HepG2 (cell line): ENCODE results near the gene SDK1. TPM values are rescaled to one million over a fixed set of nuclear protein-coding genes. Genes with fewer than 3 reads are reported as not detected.

ENCODE experiments used
- ATAC-seq: fragments of 200-7000 bp; cut with Tn5 transposase; 3 replicates; pipeline ENCODE4 v1.9.1; 2020; ENCODE audit warnings: mild to moderate bottlenecking, moderate library complexity
- BruUV-seq: library from RNA; stranded (reverse); fragments of 400-500 nt; replicated peaks from 2 replicates; lab custom pipeline; 2021; lab: Mats Ljungman, UMichigan
- CTCF ChIA-PET: fragments of 300-600 bp; formaldehyde crosslinking; extraction: SDS; loops from one replicate; lab custom pipeline; 2021; ENCODE audit warnings: low total read pairs, inconsistent platforms, low intra/inter-chr PET ratio; lab: Yijun Ruan, JAX
- POLR2A ChIA-PET: fragments of 350-600 bp; sonication (Branson Sonifier 250); formaldehyde crosslinking; loops from one replicate; lab custom pipeline; 2020; ENCODE audit warnings: antibody characterized with exemption, inconsistent platforms; lab: Yijun Ruan, JAX
- DNase-seq: peaks from one replicate; pipeline ENCODE4 v3.0.0-alpha.2; 2015; ENCODE audit warnings: low spot score
- FAIRE-seq: peaks from 3 replicates; lab custom pipeline; 2011; peaks lifted over from hg19 to GRCh38; lab: Jason Lieb, UNC
- H2AFZ ChIP-seq: one replicate; pipeline ENCODE4 v1.6.1; 2011; ENCODE audit warnings: low read length, inconsistent platforms
- H3K27ac ChIP-seq: fragments of 300-600 bp; 3 replicates; pipeline ENCODE4 v1.8.0; 2011; ENCODE audit warnings: mixed run types, mild to moderate bottlenecking, mixed read lengths, low read length, inconsistent platforms; ENCODE audit not compliant: insufficient read depth; ENCODE audit errors: extremely low read length
- H3K27me3 ChIP-seq, 2 experiments: fragments of 200-600 bp in 1 of 2; 2 replicates in 1 of 2; 3 replicates in 1 of 2; pipeline versions ENCODE4 v1.6.0 to v1.8.0; 2011; ENCODE audit warnings: low read length in 2 of 2, mild to moderate bottlenecking in 2 of 2, moderate library complexity in 2 of 2, inconsistent platforms in 1 of 2; ENCODE audit not compliant: insufficient read depth in 2 of 2, control insufficient read depth in 1 of 2
- H3K36me3 ChIP-seq, 2 experiments: fragments of 200-600 bp in 1 of 2; replicated peaks in 1 of 2; 2 replicates in 1 of 2; 3 replicates in 1 of 2; pipeline versions ENCODE4 v1.5.1 to v1.8.0; 2011; ENCODE audit warnings: low read length in 2 of 2, inconsistent platforms in 1 of 2; ENCODE audit not compliant: insufficient read depth in 2 of 2, control insufficient read depth in 1 of 2
- H3K4me1 ChIP-seq: 2 replicates; pipeline ENCODE4 v1.5.1; 2012; ENCODE audit warnings: low read length, inconsistent platforms; ENCODE audit not compliant: insufficient read depth
- H3K4me2 ChIP-seq: 2 replicates; pipeline ENCODE4 v1.6.0; 2011; ENCODE audit warnings: low read depth, low read length, inconsistent platforms
- H3K4me3 ChIP-seq, 3 experiments: fragments of 200-600 bp in 1 of 3; sonication (generic), shearing (Covaris generic) in 1 of 3; replicated peaks in 1 of 3; 2 replicates each; pipeline ENCODE4 v1.5.1; 2011 to 2016; ENCODE audit warnings: low read length in 3 of 3, inconsistent platforms in 2 of 3, low read depth in 2 of 3, mild to moderate bottlenecking in 2 of 3, control low read depth in 1 of 3, mixed read lengths in 1 of 3; ENCODE audit not compliant: insufficient read depth in 1 of 3
- H3K79me2 ChIP-seq: one replicate; pipeline ENCODE4 v1.6.1; 2011; ENCODE audit warnings: low read length, inconsistent platforms; ENCODE audit not compliant: insufficient read depth
- H3K9ac ChIP-seq: 2 replicates; pipeline ENCODE4 v1.6.0; 2011; ENCODE audit warnings: mild to moderate bottlenecking, low read depth, low read length, inconsistent platforms; ENCODE audit not compliant: insufficient read depth
- H3K9me3 ChIP-seq: 2 replicates; pipeline ENCODE4 v1.5.1; 2012; ENCODE audit warnings: mild to moderate bottlenecking, low read length
- H4K20me1 ChIP-seq: 2 replicates; pipeline ENCODE4 v1.6.0; 2011; ENCODE audit warnings: inconsistent platforms, mild to moderate bottlenecking, low read length, moderate library complexity; ENCODE audit not compliant: insufficient read depth
- GTF2F1 ChIP-seq: fragments of 150-350 bp; IDR thresholded peaks from 2 replicates; pipeline ENCODE4 v1.6.1; 2014; ENCODE audit warnings: low read length
- MBD4 ChIP-seq: IDR thresholded peaks from 2 replicates; pipeline ENCODE4 v1.6.1; 2012; ENCODE audit warnings: low read length, inconsistent platforms, borderline replicate concordance
- SMARCE1 ChIP-seq: fragments of 450-650 bp; IDR thresholded peaks from 2 replicates; pipeline ENCODE4 v1.6.1; 2017; ENCODE audit warnings: borderline replicate concordance
- WGBS: methylation state at CpG from one replicate; pipeline ENCODE4 v1.1.6; 2017; ENCODE audit warnings: low lambda C conversion rate; 5-methylcytosine and 5-hydroxymethylcytosine counted together
- in situ Hi-C: cut with HindIII; loops from 2 replicates; pipeline ENCODE4 v1.10.0; 2017; ENCODE audit warnings: low pct_unique_long_range_greater_than_20kb; ENCODE audit not compliant: extremely low pct_ligation_motif_present
- intact Hi-C: fragments of 100-400 bp; cut with micrococcal nuclease; formaldehyde crosslinking; loops from one replicate; pipeline ENCODE4 v1.10.0; 2022; ENCODE audit not compliant: unreplicated experiment
- polyA plus RNA-seq, 8 experiments: library from polyadenylated mRNA; depleted of rRNA in 3 of 8; stranded (reverse) in 7 of 8; unstranded in 1 of 8; fragments of >200 nt; fragmentation: Illumina TruSeq in 4 of 8; extraction: Trizol in 4 of 8; gene quantifications; 2 replicates each; pipeline versions ENCODE4 v1.2.1 to v1.2.3, GENCODE V29; 2011 to 2016; ENCODE audit warnings: low read depth in 4 of 8, missing spikeins in 1 of 8, mixed read lengths in 1 of 8; ENCODE audit not compliant: insufficient read depth in 1 of 8
- total RNA-seq, 5 experiments: library from RNA; depleted of rRNA; stranded (reverse); fragments of >200 nt; fragmentation: Illumina TruSeq; extraction: Trizol; gene quantifications; 2 replicates each; pipeline ENCODE4 v1.2.3, GENCODE V29; 2016; ENCODE audit warnings: low read depth in 1 of 5
- TF ChIP-seq, protein P1 (sequence below): sonication (generic); formaldehyde crosslinking; IDR thresholded peaks from 2 replicates; pipeline ENCODE4 v1.4.0; 2020; ENCODE audit warnings: missing genetic modification reagents
- TF ChIP-seq, protein P2 (sequence below): sonication (generic); formaldehyde crosslinking; IDR thresholded peaks from 2 replicates; pipeline ENCODE4 v1.5.1; 2020; ENCODE audit warnings: missing genetic modification reagents, mild to moderate bottlenecking, borderline replicate concordance
- TF ChIP-seq, protein P3 (sequence below): IDR thresholded peaks from 2 replicates; pipeline ENCODE4 v1.6.1; 2016; ENCODE audit warnings: missing biosample characterization, missing genetic modification reagents, low read depth

SDK1 gene
- total and polyA plus RNA-seq, 2 of the 13 experiments (the other 11 are each of a cell fraction or from before 2014, with no cell fraction given), result 0.35 to 2.4 TPM

DNA sequence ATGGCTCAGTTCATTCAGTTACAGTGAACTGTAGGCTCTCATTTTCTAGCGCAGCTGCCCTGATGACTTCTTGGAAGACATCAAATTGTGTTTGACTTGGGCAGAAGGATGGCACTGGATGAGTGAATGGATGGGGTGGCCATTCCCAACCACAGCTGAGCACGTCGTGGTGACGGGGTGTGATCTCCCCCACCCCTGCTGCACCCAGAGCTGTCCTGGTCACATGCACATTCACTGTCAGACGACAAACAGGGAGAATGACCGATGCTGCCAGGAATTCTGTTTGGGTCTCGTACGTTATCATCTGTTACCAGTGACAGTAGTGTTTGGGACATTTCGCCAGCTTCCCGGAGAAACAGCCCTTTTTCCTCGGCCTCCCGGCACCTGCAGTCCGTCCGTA, 623.2 kb downstream of the SDK1 start:
- BruUV-seq, result no TSS peak
- in situ Hi-C loops, result no loop called here
- Histone ChIP-seq H3K4me2 (no peak overlapping the region), H3K36me3 (no peaks in the 10 kb centered on the region), H4K20me1 (no peaks in the 10 kb centered on the region), H3K79me2 (no peaks in the 10 kb centered on the region), H3K27me3 (no peaks in the 10 kb centered on the region), H3K9me3 (no peaks in the 10 kb centered on the region), H2AFZ (no peak overlapping the region), H3K4me1 (peaks cover 16% of the 10 kb centered on the region), H3K27ac (no peak overlapping the region), H3K4me3 (no peak overlapping the region), H3K9ac (no peak overlapping the region)
- DNase-seq (no peak), ATAC-seq (no peak), FAIRE-seq (no peak)
- intact Hi-C loops, result no loop called here
- TF ChIP-seq MBD4, result no peak
- POLR2A ChIA-PET, result no interaction called here
- WGBS, result 89% methylated on average over 7 of the region's 14 CpGs
- CTCF ChIA-PET, result no interaction called here

DNA sequence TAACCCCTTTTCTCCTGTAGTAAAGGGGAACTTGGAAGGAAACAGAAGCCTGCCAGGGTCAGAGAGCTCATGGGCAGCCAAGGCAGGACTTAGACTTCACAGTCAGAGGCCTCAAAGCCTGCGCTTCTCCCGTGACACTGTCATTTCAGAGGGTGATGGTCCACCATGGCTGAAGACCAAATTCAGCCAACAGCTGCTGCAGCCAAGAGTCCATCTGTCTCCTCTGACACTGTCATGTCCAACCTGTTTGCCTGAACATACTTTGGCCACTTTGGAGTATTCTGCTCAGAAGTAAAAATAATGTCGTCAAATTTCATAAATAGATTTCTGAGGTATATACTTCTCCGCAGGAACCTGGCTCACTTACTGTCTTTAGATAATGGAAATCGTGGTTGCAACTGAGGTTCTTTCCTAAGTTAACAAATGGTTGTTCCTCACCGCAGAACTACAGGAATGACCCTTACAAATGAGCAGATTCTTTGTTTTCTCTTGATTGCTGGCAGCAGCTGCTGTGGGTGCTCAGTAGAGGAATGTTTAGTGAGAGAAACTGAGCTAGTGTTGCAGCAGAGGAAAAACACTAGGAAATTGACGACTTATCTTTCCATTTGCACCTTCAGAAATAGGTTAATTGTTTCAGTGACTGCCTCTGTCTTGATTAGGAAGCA, 626.5 kb downstream of the SDK1 start:
- in situ Hi-C loops (no loop called here), intact Hi-C loops (no loop called here)
- Histone ChIP-seq H3K27ac (no peak overlapping the region), H3K79me2 (no peaks in the 10 kb centered on the region), H2AFZ (no peak overlapping the region), H3K4me3 (no peak overlapping the region), H3K9me3 (no peaks in the 10 kb centered on the region)
- POLR2A ChIA-PET, result no interaction called here
- no peak for DNase-seq
- BruUV-seq, result no TSS peak
- FAIRE-seq, result no peak
- TF ChIP-seq, protein P1, sequence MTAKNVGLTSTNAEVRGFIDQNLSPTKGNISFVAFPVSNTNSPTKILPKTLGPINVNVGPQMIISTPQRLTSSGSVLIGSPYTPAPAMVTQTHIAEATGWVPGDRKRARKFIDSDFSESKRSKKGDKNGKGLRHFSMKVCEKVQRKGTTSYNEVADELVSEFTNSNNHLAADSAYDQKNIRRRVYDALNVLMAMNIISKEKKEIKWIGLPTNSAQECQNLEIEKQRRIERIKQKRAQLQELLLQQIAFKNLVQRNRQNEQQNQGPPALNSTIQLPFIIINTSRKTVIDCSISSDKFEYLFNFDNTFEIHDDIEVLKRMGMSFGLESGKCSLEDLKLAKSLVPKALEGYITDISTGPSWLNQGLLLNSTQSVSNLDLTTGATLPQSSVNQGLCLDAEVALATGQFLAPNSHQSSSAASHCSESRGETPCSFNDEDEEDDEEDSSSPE, result no peak
- TF ChIP-seq, protein P2, sequence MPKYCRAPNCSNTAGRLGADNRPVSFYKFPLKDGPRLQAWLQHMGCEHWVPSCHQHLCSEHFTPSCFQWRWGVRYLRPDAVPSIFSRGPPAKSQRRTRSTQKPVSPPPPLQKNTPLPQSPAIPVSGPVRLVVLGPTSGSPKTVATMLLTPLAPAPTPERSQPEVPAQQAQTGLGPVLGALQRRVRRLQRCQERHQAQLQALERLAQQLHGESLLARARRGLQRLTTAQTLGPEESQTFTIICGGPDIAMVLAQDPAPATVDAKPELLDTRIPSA, result no peak
- TF ChIP-seq SMARCE1 (no peak), GTF2F1 (no peak)
- TF ChIP-seq, protein P3, sequence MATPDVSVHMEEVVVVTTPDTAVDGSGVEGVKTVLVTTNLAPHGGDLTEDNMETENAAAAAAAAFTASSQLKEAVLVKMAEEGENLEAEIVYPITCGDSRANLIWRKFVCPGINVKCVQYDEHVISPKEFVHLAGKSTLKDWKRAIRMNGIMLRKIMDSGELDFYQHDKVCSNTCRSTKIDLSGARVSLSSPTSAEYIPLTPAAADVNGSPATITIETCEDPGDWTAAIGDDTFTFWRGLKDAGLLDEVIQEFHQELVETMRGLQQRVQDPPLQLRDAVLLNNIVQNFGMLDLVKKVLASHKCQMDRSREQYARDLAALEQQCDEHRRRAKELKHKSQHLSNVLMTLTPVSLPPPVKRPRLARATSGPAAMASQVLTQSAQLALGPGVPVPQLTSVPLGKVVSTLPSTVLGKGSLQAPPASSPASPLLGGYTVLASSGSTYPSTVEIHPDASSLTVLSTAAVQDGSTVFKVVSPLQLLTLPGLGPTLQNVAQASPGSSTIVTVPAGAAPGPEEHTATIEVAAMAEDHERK (CRISPR knock-in tag), result no peak
- TF ChIP-seq, all 625 proteins: peak for 0
- Histone ChIP-seq H3K4me1 (peaks cover 9% of the 10 kb centered on the region; the same call in 1 of the 2 replicates), H4K20me1 (no peaks in the 10 kb centered on the region), H3K9ac (no peak overlapping the region), H3K27me3 (no peaks in the 10 kb centered on the region), H3K36me3 (no peaks in the 10 kb centered on the region), H3K4me2 (no peak overlapping the region)
- 88% methylated on average over 7 of the region's 7 CpGs for WGBS
- ATAC-seq, result no peak
- CTCF ChIA-PET, result no interaction called here
